OCI-LY3 (cell line): ENCODE results near the gene BAIAP2.

ENCODE experiments used
- CTCF ChIP-seq: fragments of 200-600, 300-600 bp; sonication (generic); IDR thresholded peaks from 2 replicates; pipeline ENCODE4 v1.5.1; 2014; ENCODE audit warnings: antibody characterized with exemption, low read length, low read depth
- EZH2phosphoT487 ChIP-seq: fragments of 200-600 bp; shearing (Covaris generic); IDR thresholded peaks from 2 replicates; pipeline ENCODE4 v1.6.1; 2018; ENCODE audit warnings: antibody characterized with exemption, mixed run types, low read depth

- TF ChIP-seq CTCF (no peak), EZH2phosphoT487 (no peak)
Measured at GRCh38 chr17:80995131-80995530, 39.8 kb upstream of the BAIAP2 start.
